Panc1 (cell line): ENCODE measurements around the gene CKAP2L. TPM values are rescaled to one million over a fixed set of nuclear protein-coding genes. Genes with fewer than 3 reads are reported as not detected.

Source experiments
- ATAC-seq: fragments of 200-7000 bp; cut with Tn5 transposase; 2 replicates; pipeline ENCODE4 v1.9.1; 2020; ENCODE audit warnings: mild to moderate bottlenecking, moderate library complexity
- BruUV-seq: library from RNA; stranded (reverse); fragments of 400-500 nt; replicated peaks from 2 replicates; lab custom pipeline; 2021; lab: Mats Ljungman, UMichigan
- CTCF ChIA-PET: fragments of 300-600 bp; sonication (Branson Sonifier 250); formaldehyde crosslinking; loops from one replicate; lab custom pipeline; 2022; ENCODE audit warnings: antibody characterized with exemption; lab: Charles Lee
- POLR2A ChIA-PET: fragments of 300-600 bp; sonication (Branson Sonifier 250); formaldehyde crosslinking; loops from one replicate; lab custom pipeline; 2022; ENCODE audit warnings: antibody characterized with exemption; lab: Charles Lee
- DNase-seq: peaks from one replicate; pipeline ENCODE4 v3.0.0-alpha.2; 2010; ENCODE audit warnings: low read depth, low spot score
- H3K27ac ChIP-seq: 2 replicates; pipeline ENCODE4 v1.5.1; 2011; ENCODE audit warnings: mild to moderate bottlenecking, low read length, inconsistent platforms
- H3K27me3 ChIP-seq: fragments of 200-500 bp; sonication (Bioruptor generic); 2 replicates; pipeline ENCODE4 v1.6.0; 2014; ENCODE audit warnings: low read length, inconsistent platforms; ENCODE audit not compliant: control insufficient read depth, insufficient read depth
- H3K36me3 ChIP-seq: fragments of 200-500 bp; sonication (Bioruptor generic); 2 replicates; pipeline ENCODE4 v1.5.1; 2014; ENCODE audit warnings: inconsistent platforms, mild to moderate bottlenecking, low read length, moderate library complexity; ENCODE audit not compliant: control insufficient read depth, insufficient read depth
- H3K4me1 ChIP-seq: 2 replicates; pipeline ENCODE4 v1.5.1; 2011; ENCODE audit warnings: inconsistent platforms, mild to moderate bottlenecking, low read length, moderate library complexity; ENCODE audit not compliant: control insufficient read depth, insufficient read depth
- H3K4me3 ChIP-seq, 2 experiments: 2 replicates each; pipeline ENCODE4 v1.5.1; 2011 to 2012; ENCODE audit warnings: low read depth in 2 of 2, low read length in 2 of 2, mild to moderate bottlenecking in 2 of 2, inconsistent platforms in 1 of 2, moderate library complexity in 1 of 2
- H3K9me3 ChIP-seq: fragments of 200-500 bp; sonication (Bioruptor generic); 2 replicates; pipeline ENCODE4 v1.5.1; 2014; ENCODE audit warnings: low read depth, mild to moderate bottlenecking, inconsistent platforms, low read length, moderate library complexity; ENCODE audit not compliant: control insufficient read depth, insufficient read depth
- CTCF ChIP-seq: fragments of 450-650 bp; IDR thresholded peaks from 2 replicates; pipeline ENCODE4 v1.5.1; 2017; ENCODE audit warnings: mild to moderate bottlenecking
- POLR2AphosphoS5 ChIP-seq: IDR thresholded peaks from 2 replicates; pipeline ENCODE4 v1.6.1; 2012; ENCODE audit warnings: mild to moderate bottlenecking, low read depth, low read length, moderate library complexity
- REST ChIP-seq, 2 experiments: IDR thresholded peaks; 2 replicates each; pipeline ENCODE4 v1.6.1; 2011 to 2012; ENCODE audit warnings: low read depth in 2 of 2, control low read depth in 1 of 2, low read length in 1 of 2, mild to moderate bottlenecking in 1 of 2, moderate library complexity in 1 of 2; ENCODE audit not compliant: insufficient read depth in 1 of 2
- SIN3A ChIP-seq: IDR thresholded peaks from 2 replicates; pipeline ENCODE4 v1.6.1; 2012; ENCODE audit warnings: low read depth, mild to moderate bottlenecking, low read length, moderate library complexity, borderline replicate concordance; ENCODE audit not compliant: insufficient read depth
- TCF7L2 ChIP-seq: IDR thresholded peaks from 2 replicates; pipeline ENCODE4 v1.6.1; 2011; ENCODE audit warnings: mild to moderate bottlenecking, low read depth, low read length, inconsistent platforms
- in situ Hi-C: cut with HindIII; loops from 2 replicates; pipeline ENCODE4 v1.10.0; 2016; ENCODE audit warnings: low sequenced_read_pairs, low pct_unique_long_range_greater_than_20kb
- intact Hi-C: fragments of 100-400 bp; cut with micrococcal nuclease; formaldehyde crosslinking; loops from one replicate; pipeline ENCODE4 v1.10.0; 2022; ENCODE audit not compliant: unreplicated experiment
- total RNA-seq: library from RNA; stranded (reverse); gene quantifications from one replicate; pipeline ENCODE4 v1.2.1, GENCODE V29; 2021; ENCODE audit not compliant: unreplicated experiment

Gene CKAP2L
- total RNA-seq, 1 experiment from 2014 or later, result 27.0 TPM

GRCh38 chr2:112811276-112811831 lies 46.9 kb upstream of the CKAP2L start:
- intact Hi-C loops (no loop called here), in situ Hi-C loops (no loop called here)
- no peak overlapping the region for H3K4me3 ChIP-seq
- peaks cover 6% of the 10 kb centered on the region; the same call in 1 of the 2 replicates for H3K9me3 ChIP-seq
- BruUV-seq, result no TSS peak
- ChIA-PET CTCF (no interaction called here), POLR2A (no interaction called here)
- DNase-seq (no peak), ATAC-seq (no peak)
- H3K27me3 ChIP-seq, result no peaks in the 10 kb centered on the region
- no peaks in the 10 kb centered on the region for H3K4me1 ChIP-seq
- H3K36me3 ChIP-seq, result no peaks in the 10 kb centered on the region
- H3K27ac ChIP-seq, result no peak overlapping the region
- no peak for TF ChIP-seq CTCF
- TF ChIP-seq TCF7L2, result no peak
- no peak for TF ChIP-seq POLR2AphosphoS5
- no peak for TF ChIP-seq REST (IDR thresholded peaks at IDR 0.05; ENCODE audit: insufficient read depth in 1 of 2, low read depth in 2 of 2, low read length in 1 of 2)
- TF ChIP-seq SIN3A, result no peak

- POLR2A ChIA-PET, result interaction anchor here (0.7 kb wide), 1 partner anchor 14 kb away, joined by 5 read pairs; no protein-coding TSS in a partner anchor
- no peaks in the 10 kb centered on the region for H3K4me1 ChIP-seq
- in situ Hi-C loops (no loop called here), intact Hi-C loops (no loop called here)
- no peak overlapping the region for H3K27ac ChIP-seq
- peaks cover 6% of the 10 kb centered on the region; the same call in 1 of the 2 replicates for H3K9me3 ChIP-seq
- TF ChIP-seq CTCF (no peak), TCF7L2 (no peak), SIN3A (no peak), POLR2AphosphoS5 (no peak), REST (IDR thresholded peaks at IDR 0.05; ENCODE audit: insufficient read depth in 1 of 2, low read depth in 2 of 2, low read length in 1 of 2) (no peak)
- BruUV-seq, result no TSS peak
- CTCF ChIA-PET, result no interaction called here
- H3K27me3 ChIP-seq, result no peaks in the 10 kb centered on the region
- no peak for DNase-seq
- H3K4me3 ChIP-seq, result no peak overlapping the region
- no peaks in the 10 kb centered on the region for H3K36me3 ChIP-seq
- ATAC-seq, result no peak
Observed at GRCh38 chr2:112809112-112809511, 44.7 kb upstream of the CKAP2L start.
